HepG2 (cell line): ENCODE results near the gene NRK. TPM values are rescaled to one million over a fixed set of nuclear protein-coding genes. Genes with fewer than 3 reads are reported as not detected.

Experiments used
- ADNP ChIP-seq: sonication (generic); formaldehyde crosslinking; IDR thresholded peaks from 2 replicates; pipeline ENCODE4 v1.4.0; 2020; ENCODE audit warnings: missing genetic modification reagents
- ATF7 ChIP-seq, 2 experiments: fragments of 450-650 bp in 1 of 2; sonication (generic) in 1 of 2; formaldehyde crosslinking in 1 of 2; IDR thresholded peaks; 2 replicates each; pipeline versions ENCODE4 v1.4.0 to v1.6.1; 2016 to 2020; ENCODE audit warnings: antibody characterized with exemption in 1 of 2, mild to moderate bottlenecking in 1 of 2, missing genetic modification reagents in 1 of 2
- CSRNP2 ChIP-seq: sonication (generic); formaldehyde crosslinking; conservative IDR thresholded peaks from 2 replicates; pipeline ENCODE4 v1.8.0; 2022; ENCODE audit warnings: low read depth, missing genetic modification reagents
- E2F1 ChIP-seq: sonication (generic); formaldehyde crosslinking; IDR thresholded peaks from 2 replicates; pipeline ENCODE4 v1.5.0; 2020; ENCODE audit warnings: missing genetic modification reagents
- EHMT2 ChIP-seq: fragments of 200-600 bp; sonication (generic); IDR thresholded peaks from 2 replicates; pipeline ENCODE4 v1.7.0; 2017; ENCODE audit warnings: antibody characterized with exemption, low read depth, low read length, borderline replicate concordance
- FLYWCH1 ChIP-seq: sonication (generic); formaldehyde crosslinking; IDR thresholded peaks from 2 replicates; pipeline ENCODE4 v1.8.1; 2023; ENCODE audit warnings: mild to moderate bottlenecking, missing genetic modification reagents
- FOXJ3 ChIP-seq: sonication (generic); formaldehyde crosslinking; IDR thresholded peaks from 2 replicates; pipeline ENCODE4 v1.4.0; 2020; ENCODE audit warnings: missing genetic modification reagents, mild to moderate bottlenecking, borderline replicate concordance
- JUND ChIP-seq: sonication (generic); formaldehyde crosslinking; IDR thresholded peaks from 2 replicates; pipeline ENCODE4 v1.8.0; 2022; ENCODE audit warnings: mild to moderate bottlenecking, missing genetic modification reagents
- KAT8 ChIP-seq: IDR thresholded peaks from 2 replicates; pipeline ENCODE4 v1.6.1; 2016; ENCODE audit warnings: missing genetic modification reagents, missing compliant biosample characterization
- MED1 ChIP-seq: sonication (generic); formaldehyde crosslinking; IDR thresholded peaks from 2 replicates; pipeline ENCODE4 v1.4.0; 2020; ENCODE audit warnings: missing genetic modification reagents
- SMAD9 ChIP-seq: sonication (generic); formaldehyde crosslinking; IDR thresholded peaks from 2 replicates; pipeline ENCODE4 v1.5.1; 2020; ENCODE audit warnings: mild to moderate bottlenecking, missing genetic modification reagents
- UBTF ChIP-seq: sonication (generic); formaldehyde crosslinking; IDR thresholded peaks from 2 replicates; pipeline ENCODE4 v1.4.0; 2020; ENCODE audit warnings: mild to moderate bottlenecking, missing genetic modification reagents
- ZIK1 ChIP-seq: sonication (generic); formaldehyde crosslinking; IDR thresholded peaks from 2 replicates; pipeline ENCODE4 v1.5.0; 2020; ENCODE audit warnings: mild to moderate bottlenecking, low read depth, missing genetic modification reagents, borderline replicate concordance
- ZNF121 ChIP-seq: sonication (generic); formaldehyde crosslinking; IDR thresholded peaks from 2 replicates; pipeline ENCODE4 v1.5.0; 2020; ENCODE audit warnings: mild to moderate bottlenecking, missing genetic modification reagents
- ZNF543 ChIP-seq: sonication (generic); formaldehyde crosslinking; IDR thresholded peaks from 2 replicates; pipeline ENCODE4 v1.4.0; 2020; ENCODE audit warnings: mild to moderate bottlenecking, missing genetic modification reagents
- ZNF710 ChIP-seq: sonication (generic); formaldehyde crosslinking; IDR thresholded peaks from 2 replicates; pipeline ENCODE4 v1.5.0; 2020; ENCODE audit warnings: mild to moderate bottlenecking, missing genetic modification reagents, borderline replicate concordance
- polyA plus RNA-seq, 8 experiments: library from polyadenylated mRNA; depleted of rRNA in 3 of 8; stranded (reverse) in 7 of 8; unstranded in 1 of 8; fragments of >200 nt; fragmentation: Illumina TruSeq in 4 of 8; extraction: Trizol in 4 of 8; gene quantifications; 2 replicates each; pipeline versions ENCODE4 v1.2.1 to v1.2.3, GENCODE V29; 2011 to 2016; ENCODE audit warnings: low read depth in 4 of 8, missing spikeins in 1 of 8, mixed read lengths in 1 of 8; ENCODE audit not compliant: insufficient read depth in 1 of 8
- total RNA-seq, 5 experiments: library from RNA; depleted of rRNA; stranded (reverse); fragments of >200 nt; fragmentation: Illumina TruSeq; extraction: Trizol; gene quantifications; 2 replicates each; pipeline ENCODE4 v1.2.3, GENCODE V29; 2016; ENCODE audit warnings: low read depth in 1 of 5
- TF ChIP-seq, protein P1 (sequence below): sonication (generic); formaldehyde crosslinking; IDR thresholded peaks from 2 replicates; pipeline ENCODE4 v1.4.0; 2020; ENCODE audit warnings: missing genetic modification reagents
- TF ChIP-seq, protein P2 (sequence below): sonication (generic); formaldehyde crosslinking; IDR thresholded peaks from 2 replicates; pipeline ENCODE4 v1.5.1; 2020; ENCODE audit warnings: missing genetic modification reagents, mild to moderate bottlenecking, borderline replicate concordance
- TF ChIP-seq, protein P3 (sequence below): sonication (generic); formaldehyde crosslinking; IDR thresholded peaks from 2 replicates; pipeline ENCODE4 v1.5.0; 2020; ENCODE audit warnings: missing genetic modification reagents, mild to moderate bottlenecking, borderline replicate concordance
- TF ChIP-seq, protein P4 (sequence below): sonication (generic); formaldehyde crosslinking; IDR thresholded peaks from 2 replicates; pipeline ENCODE4 v1.8.1; 2023; ENCODE audit warnings: missing genetic modification reagents, mild to moderate bottlenecking, borderline replicate concordance

Gene NRK
- total and polyA plus RNA-seq, 2 of the 13 experiments (the other 11 are each of a cell fraction or from before 2014, with no cell fraction given) = not detected

DNA sequence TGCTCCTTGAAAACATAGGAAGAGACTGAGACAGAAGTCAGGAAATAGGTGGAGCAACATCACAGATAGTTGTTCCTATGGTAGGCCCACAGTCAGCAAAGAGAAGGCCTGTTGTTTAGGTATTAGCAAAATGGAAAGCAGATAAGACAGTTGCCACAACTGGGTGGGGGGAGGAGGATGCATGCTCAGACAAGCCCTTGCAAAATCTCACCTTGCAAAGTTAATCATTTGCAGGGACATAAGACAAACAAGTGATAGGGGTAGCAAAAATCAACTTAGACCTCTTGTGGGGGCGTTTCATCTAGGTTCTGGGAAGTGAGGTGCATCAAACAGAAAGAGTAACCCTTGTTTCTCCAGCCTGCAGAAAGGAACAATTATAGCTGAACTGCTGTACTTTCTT, 185.5 kb downstream of the NRK start (continued):
- TF ChIP-seq CSRNP2 (CRISPR knock-in tag) (no peak), ADNP (CRISPR knock-in tag) (no peak), UBTF (no peak), FOXJ3 (CRISPR knock-in tag) (peak; percentile 33; the same call in 1 of the 2 replicates), ZNF543 (no peak), E2F1 (CRISPR knock-in tag) (no peak), FLYWCH1 (CRISPR knock-in tag) (no peak), JUND (CRISPR knock-in tag) (no peak), SMAD9 (no peak), ZNF121 (CRISPR knock-in tag) (no peak), MED1 (peak; percentile 91), ATF7 (IDR thresholded peaks at IDR 0.05) (no peak), ATF7 (CRISPR knock-in tag; IDR thresholded peaks at IDR 0.05) (no peak), EHMT2 (no peak), ZNF710 (CRISPR knock-in tag) (no peak), ZIK1 (CRISPR knock-in tag) (no peak), KAT8 (CRISPR knock-in tag) (peak; percentile 32; the same call in 1 of the 2 replicates)
- TF ChIP-seq, protein P1, sequence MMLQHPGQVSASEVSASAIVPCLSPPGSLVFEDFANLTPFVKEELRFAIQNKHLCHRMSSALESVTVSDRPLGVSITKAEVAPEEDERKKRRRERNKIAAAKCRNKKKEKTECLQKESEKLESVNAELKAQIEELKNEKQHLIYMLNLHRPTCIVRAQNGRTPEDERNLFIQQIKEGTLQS (CRISPR knock-in tag) = no peak
- TF ChIP-seq, protein P2, sequence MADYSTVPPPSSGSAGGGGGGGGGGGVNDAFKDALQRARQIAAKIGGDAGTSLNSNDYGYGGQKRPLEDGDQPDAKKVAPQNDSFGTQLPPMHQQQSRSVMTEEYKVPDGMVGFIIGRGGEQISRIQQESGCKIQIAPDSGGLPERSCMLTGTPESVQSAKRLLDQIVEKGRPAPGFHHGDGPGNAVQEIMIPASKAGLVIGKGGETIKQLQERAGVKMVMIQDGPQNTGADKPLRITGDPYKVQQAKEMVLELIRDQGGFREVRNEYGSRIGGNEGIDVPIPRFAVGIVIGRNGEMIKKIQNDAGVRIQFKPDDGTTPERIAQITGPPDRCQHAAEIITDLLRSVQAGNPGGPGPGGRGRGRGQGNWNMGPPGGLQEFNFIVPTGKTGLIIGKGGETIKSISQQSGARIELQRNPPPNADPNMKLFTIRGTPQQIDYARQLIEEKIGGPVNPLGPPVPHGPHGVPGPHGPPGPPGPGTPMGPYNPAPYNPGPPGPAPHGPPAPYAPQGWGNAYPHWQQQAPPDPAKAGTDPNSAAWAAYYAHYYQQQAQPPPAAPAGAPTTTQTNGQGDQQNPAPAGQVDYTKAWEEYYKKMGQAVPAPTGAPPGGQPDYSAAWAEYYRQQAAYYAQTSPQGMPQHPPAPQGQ (CRISPR knock-in tag) = no peak
- TF ChIP-seq, protein P3, sequence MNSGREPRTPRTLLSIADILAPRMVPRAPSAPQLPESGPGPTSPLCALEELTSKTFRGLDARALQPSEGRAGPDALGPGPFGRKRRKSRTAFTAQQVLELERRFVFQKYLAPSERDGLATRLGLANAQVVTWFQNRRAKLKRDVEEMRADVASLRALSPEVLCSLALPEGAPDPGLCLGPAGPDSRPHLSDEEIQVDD (CRISPR knock-in tag) = no peak
- TF ChIP-seq, protein P4, sequence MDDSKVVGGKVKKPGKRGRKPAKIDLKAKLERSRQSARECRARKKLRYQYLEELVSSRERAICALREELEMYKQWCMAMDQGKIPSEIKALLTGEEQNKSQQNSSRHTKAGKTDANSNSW (CRISPR knock-in tag) = no peak
